ENCODE results near the gene RER1.

The RER1 gene

DNA sequence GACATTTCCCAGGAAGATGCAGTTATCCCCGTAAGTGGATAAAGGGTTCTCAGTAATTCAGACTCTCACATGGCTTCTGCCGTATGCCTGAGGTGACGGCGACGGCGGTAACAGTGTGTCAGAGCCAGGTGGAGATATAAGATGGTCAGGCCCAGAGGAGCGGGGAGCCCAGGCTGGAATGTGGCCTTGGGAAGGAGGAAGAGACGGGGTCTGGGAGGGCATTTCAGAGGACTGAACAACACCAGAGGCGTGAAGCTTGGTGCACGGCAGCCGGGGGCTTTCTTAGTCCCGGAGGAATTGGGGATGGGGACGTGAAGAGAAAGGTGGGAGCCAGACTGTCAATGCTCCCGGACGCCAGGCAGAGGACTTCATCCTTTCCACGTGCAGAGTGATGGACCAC, 1.0 kb downstream of the RER1 start:
- no peak for DNase-seq

DNA sequence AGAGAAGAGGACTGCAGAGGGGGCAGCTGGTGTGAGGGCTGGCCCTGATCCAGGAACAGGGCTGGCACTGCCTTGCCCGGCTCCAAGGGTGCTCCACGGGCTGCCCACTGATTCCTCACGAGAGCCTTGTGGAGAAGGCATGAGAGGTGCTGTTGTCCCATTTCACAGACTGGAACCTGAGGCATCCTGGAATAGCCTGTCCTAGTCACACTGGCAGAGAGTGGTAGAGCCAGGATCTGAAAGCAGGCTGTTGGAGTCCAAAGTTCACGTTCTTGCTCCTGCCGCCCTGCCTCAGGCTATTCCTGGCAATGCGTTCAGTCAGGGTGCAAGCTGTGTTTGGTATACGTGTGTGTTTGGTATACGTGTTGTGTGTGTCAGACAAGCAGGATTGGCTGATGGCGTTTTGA, 1.8 kb downstream of the RER1 start:
- DNase-seq: no peak

DNA sequence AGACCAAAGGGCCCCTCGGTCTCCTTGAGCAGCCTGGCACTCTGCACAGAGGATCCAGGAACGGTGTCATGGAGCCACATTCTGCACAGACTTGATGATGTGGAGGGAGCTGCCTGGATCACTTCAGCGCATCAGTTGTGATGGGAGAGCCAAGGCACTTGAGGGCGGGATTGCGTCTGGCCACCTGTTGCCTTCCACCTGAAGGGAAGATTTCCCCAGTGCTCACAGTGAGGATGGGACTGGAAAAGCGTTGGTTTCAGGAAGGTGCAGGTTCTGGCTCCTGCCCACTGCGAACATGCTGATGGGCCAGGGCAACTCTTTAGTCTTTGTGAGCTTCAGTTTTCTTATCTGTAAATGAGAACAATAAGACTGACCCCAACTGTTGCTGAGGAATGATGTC, 2.6 kb downstream of the RER1 start:
- no peak for DNase-seq

DNA sequence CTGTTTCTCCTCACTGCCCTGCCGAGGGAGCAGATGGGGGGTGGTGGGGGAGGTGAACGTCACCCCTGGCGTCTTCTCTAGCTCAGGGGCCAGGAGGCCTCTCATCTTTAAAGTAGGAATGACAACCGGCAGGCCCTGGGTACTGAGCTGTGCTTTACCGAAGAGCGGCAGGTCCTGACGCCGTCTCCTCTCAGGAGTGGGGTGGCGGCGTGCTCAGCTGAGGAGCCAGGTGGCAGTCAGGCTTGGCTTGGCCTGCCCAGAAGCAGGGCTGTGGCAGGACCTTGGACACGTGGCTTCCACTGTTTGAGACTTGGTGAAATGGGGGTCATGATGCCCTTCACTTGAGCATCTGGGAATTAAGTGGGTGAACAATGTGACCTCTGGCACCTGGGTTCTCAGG, 3.1 kb downstream of the RER1 start:
- DNase-seq: no peak

DNA sequence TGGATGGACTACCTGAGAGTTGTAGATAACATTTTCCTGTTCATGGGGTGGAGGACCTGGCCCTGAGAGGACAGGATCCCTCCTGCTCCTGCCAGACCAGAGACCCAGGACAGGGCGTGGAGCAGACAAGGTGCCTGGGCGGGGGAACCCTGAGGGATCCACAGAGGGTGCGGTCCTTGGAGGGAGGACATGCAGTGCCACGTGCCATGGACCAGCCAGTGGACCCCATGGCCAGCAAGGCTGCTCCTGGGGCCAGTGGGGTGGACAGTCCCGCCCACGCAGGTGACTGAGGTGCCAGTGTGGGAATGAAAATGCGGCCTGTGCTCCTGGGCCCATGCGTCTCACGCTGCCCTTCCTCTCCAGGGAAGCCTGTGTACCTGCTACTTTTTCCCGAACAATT, 3.6 kb downstream of the RER1 start:
- DNase-seq: no peak

DNA sequence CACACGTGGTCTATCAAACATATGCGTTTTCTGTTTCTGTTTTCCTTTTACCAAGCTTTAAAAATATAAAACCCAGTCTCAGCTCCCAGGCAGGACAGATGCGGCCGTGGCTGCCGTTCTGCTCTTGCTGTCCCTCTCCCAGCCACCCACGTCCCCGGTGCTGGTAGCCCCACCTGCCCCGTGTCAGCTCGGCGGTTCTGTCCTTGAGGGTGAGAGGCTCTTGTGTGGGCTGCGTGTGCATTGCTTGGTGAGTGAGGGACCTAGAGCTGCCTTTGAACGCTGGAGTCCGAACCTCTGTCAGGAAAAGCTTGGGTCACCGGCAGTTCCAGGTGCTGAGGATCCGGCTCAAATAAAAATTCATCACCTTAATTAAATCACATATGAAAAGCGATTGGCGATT, 4.4 kb downstream of the RER1 start:
- DNase-seq: no peak

DNA sequence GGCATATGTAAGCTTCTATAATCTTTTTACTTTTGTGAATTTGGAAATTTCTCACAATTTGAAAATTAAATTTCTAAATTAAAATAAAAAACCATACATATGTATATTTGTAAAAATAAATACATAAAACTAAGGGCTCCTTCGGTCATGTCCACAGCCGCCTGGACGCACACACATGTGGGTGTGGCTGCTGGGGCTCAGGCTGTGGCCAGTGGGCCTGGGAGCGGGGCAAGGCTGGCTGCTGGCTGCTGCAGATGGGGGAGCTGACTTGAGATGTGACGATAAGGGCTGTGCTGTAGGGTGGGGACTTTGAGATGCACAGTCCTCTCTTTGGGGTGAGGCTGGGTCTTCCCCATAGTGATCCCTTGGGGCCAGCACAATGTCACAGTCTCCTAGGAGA, 4.8 kb downstream of the RER1 start:
- no peak for DNase-seq

DNA sequence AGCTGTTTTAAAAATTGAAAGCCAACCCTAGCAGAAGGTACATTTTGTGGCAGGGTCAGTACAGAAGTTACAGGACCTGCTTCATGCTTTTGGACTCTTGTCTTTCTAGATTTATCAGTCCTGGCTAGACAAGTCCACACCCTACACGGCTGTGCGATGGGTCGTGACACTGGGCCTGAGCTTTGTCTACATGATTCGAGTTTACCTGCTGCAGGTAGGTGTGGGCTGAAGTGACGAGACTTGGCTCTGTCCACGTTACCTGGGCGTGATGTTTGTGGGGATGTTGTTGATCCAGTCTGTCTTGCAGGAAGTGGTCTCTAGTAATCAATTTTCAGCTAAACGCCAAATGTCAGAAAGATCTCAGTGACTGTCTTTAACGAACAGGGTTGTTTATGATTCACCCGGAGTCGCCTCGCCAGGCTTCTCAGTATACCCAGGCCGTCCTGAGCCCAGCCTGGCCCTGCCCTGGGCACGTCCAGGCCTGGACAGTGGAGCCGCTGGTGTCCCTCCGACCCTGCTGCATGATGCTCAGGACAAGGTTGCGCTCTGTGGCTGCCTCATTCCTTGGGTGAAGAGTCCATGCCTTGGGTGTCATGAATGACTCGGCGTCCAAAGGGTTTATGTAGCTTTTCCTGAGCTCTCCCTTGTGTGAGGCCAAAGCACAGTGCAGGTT, 5.5 kb downstream of the RER1 start:
- no peak for DNase-seq

DNA sequence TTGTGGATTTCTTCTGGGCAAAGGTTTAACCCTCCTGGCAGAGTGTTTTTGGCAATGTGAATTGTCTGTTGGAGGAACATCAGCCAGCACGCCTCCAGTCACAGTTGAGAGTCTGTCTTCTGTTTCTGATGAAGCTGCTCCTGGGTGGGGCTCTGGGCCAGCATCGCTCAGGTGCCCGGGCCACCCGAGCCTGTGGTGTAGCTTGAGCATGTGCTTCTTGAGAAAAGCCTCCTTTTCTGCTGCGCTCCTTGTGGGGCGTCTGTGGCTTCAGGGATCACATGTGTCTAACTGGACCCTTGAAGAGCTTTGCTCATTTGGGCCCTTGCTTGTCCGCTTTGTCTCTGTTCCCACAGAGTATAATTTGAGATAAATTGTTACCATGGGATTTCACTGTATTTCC, 7.2 kb downstream of the RER1 start:
- no peak for DNase-seq

DNA sequence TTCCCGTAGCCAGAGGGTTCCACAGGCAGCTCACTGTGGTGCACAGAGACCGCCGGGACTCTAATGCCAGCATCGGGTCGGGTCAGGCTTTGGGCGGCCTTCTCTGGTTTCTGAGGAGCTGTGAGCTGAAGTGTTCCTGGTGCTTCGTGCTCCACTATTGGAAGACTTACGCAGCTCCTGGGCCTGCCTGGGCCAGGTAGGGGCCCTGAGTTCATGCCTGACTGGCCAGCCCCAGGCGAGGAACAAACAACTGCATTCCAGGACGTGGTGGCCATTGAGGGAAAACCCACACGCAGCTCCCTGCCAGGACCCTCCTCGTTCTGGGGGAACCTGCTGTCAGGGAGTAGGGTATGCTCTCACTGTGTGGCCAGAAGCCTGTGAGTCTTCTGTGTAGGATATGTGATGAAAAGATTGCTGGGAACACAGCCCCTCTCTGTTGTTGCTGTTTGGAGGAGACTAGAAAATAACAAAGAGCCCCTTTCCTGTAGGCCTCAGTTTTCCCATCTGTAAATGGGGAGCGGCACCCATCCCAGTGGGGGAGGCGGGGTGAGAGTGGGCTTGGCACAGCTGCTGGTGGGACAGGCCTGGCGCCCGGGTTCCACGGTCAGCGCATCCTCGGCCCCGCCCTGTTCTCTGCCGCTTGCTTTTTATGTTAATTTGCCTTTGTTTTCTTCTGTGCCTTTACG, 8.4 kb downstream of the RER1 start:
- no peak for DNase-seq

DNA sequence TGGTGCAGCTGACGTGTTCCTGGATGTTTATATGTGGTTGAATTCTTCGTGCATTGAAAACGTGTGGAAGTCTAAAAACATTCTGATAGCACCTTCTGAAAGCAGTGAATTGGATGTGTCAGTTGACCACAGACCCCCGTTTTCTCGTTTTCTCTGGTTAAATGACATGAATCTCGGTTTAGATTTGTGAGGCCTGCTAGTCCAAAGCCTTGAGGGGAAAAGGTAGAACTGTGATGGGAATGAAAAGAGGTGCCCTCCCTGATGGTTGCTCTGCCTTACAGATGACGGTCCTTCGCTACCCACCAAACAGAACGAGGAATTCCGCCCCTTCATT, 8.9 kb downstream of the RER1 start:
- DNase-seq: no peak

DNA sequence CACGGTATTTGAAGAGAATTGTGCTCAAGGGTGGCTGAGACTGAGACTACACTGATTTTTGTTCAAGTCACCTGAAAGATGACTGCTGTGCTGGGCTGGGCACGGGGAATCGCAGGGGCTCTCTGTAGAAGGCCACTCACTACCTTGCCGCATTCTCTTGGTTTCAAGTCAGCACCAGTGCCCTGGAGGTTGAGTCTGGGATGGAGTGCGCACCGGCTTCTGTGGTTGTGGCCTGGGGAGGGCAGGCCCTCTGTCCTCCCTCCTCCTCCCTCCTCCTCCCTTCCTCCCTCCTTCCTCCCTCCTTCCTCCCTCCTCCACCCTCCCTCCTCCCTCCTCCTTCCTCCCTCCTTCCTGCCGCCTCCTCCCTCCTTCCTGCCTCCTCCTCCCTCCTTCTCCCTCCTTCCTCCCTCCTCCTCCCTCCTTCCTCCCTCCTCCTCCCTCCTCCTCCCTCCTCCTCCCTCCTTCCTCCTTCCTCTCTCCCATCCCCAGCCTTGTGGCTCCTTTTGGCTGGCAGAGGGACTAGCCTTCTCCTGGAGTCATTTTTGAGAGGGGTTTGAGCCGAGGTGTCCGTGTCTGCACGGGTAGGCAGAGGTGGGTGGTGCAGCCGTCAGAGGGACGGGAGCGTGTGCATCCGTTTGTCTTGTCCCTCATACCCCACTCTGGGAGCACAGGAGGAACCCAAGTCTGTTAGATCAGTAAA, 9.5 kb downstream of the RER1 start:
- no peak for DNase-seq

DNA sequence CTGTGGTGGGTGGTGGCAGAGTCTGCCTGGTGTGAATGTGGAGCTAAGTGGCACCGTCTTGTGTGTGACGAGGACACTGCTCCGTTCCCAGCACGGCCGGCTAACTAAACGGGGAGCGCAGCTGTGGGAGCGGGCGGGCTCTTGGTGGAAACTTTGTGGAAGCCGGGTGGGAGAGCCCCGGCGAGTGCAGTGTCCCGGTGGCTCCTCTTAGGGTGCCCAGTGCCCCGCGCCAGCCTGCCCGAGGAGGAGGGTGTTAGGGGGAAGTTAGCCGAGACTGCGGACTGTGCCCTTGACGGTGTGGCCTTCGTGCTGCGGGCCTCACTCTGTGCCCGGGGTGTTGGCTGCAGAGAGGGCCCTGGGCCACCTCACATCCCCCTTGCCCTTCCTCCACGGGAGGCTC, 10.8 kb downstream of the RER1 start:
- no peak for DNase-seq

DNA sequence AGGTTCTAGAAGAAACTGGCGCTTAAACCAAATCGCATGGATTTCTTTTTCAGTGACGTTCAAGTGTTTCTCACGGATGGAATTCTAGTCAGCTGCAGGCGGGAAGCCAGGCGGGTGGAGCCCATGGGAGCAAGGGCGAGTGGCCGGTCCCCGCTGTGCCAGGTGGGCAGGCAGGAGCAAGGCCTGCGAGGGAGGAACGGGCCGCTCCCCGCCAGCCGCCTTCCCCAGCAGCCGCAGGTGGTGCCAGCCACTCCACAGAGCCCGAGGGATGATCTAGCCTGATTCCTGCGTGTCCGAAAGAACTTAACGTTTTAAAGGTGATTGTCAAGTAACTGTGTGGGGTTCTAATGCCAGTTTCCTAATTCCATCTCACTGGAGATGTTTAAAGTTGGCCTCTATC, 11.6 kb downstream of the RER1 start:
- no peak for DNase-seq

DNA sequence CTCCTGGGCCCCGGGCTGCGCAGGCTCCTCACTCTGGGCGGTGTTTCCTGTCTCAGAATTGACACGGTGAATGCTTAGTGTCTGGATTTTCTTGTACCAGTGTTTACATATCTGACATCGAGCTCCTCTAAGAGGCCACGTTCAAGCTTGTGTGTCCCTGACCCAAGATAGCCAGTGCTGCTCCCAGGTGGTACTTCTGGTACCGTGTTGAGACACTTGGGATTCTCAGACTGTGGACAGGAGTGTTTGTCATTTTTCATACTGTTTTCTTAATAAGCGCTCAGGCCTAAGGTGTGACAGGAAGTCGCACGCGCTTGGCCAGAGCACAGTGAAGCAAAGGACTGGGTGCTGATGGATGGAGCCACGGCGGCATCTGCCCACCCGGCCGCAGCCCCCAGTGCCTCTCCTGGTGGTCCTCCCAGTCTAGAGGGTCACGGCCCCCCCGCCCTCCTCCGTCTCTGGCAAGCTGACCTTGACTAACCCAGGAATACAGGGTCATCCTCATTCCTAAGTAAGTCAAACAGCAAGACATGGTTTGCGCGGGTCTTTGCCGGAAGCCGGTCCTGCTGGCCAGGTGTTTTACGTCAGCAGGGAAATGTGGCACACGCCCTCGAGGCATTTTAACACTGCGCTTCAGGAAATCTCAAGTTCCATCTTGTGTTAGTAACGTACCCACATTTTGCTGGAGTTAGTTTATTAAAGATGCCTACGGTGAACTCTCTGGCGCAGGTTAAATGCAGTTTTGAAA, 12.7 kb downstream of the RER1 start:
- no peak for DNase-seq

DNA sequence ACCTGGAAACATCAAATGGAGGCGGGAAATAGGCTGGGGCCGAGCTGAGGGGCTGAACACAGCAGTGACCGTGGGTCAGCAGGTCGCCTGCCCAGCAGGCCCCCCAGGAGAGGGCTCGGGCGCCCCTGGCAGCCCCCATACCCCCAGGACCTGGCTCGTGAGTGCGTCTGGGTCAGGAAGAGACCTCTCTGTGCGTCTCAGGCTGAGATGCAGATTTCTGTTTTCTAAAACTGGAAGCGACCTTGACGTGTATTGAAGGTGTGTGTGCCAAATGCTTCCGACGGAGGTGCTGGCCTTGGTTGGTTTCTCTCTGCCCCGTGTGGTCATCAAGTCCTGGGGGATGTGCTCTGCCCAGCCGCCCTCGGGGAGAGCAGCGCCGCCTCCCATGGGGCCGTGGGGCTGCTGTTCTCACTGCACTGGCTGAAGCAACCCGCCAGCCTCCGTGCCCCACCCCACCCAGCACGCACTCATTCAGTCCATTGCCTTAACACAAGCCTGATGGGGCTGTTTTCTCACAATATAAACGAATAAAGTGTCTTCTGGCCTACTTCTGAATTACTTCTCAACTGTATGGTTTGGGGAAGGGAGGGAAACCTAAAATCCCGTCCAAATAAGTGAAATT, 13.4 kb downstream of the RER1 start:
- no peak for DNase-seq

DNA sequence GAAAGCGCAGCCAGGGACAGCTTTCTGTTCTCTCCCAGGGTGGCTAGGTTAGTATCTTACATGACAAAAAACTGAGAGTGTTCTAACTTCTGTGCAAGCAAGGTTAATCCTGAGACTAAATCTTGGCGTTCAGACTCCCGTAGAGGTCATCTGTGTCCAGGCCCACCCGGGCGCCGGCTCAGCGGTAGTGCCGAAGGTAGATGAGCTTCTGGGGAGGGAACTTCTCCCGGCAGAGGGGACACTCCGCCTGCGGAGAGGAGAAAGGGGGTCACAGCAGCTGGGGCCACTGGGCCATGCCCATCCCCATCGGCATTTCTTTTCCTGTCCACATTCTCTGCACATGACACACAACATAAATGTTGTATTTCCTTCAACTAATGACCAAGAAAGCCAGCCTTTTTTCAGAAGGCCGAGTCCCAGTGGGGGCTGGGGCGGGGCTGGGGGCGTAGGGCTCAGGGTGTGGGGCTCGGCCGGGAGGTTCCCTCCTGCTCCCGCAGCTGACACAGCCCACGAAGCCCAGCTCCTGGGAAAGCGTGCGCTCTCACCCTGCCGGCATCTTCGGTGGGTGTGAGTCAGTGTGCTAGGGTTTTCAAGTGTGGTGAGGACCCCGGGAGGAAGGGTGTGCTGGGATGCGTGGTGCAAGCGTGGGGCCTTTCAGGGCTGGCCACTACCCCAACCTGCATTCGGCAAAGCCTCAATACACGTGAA, 14.1 kb downstream of the RER1 start:
- no peak for DNase-seq

DNA sequence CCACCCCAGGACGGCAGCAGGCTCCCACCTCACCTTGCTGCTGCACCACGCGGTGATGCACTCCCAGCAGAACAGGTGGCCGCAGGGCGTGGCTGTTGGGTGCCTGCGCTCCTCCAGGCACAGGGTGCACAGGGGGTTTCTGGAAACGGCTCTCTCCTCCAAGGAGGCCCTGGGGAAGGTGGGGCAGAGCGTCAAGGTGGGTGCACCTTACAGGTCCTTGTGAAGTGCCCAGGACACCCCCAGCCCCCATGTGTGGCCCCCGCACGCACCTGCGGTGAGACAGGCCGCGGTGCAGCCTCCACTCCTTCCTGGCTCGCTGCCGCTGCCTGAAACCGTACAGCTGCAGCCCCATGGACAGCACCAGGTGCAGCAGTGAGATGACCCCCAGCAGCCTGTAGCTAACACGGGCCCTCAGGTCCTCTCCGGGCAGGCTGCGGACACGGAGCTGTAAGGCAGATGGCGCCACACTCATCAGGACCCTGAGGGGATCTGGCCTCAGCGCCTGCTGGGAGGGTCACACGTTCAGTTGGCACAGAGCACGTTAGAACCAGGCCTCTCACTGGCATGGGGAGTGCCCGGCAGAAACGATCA, 14.9 kb downstream of the RER1 start:
- no peak for DNase-seq

DNA sequence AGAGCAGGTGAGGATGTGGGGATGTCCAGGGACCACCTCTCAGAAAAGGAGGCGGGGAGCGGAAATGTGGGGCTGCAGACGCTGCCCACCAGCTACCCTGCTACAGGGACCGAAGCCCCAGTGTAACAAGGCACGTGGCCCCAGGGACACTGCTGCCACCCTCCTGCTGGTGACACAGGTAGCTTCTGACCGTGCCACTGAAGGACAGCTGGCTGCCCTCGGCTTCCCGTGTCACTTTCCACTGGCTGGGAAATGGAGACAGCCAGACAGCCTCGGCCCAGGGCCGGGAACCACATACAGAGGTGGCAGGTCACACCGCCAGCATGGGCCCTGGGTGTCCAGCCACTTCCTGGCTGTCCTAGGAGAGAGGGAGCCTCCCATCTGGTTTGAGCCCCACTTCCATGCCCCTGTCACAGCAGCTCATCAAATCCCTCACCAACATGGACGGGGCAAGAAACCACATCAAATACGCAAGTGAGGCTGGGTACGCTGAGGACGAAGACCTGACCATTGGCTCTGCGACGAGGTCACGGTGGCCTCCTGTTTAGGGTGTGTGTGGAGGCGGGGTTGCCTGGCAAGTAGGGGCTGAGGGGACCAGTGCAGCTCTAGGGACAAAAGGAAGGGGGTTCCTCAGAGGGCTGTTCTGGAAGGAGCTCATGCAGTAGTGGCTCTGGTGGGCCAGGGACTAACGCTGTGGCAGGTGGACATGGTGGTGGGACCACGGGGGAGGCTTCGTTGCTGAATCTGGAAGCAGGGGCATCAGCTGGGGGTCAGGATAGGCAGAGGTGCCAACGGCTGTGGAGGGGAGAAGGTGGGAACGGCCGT, 15.7 kb downstream of the RER1 start:
- DNase-seq: no peak

DNA sequence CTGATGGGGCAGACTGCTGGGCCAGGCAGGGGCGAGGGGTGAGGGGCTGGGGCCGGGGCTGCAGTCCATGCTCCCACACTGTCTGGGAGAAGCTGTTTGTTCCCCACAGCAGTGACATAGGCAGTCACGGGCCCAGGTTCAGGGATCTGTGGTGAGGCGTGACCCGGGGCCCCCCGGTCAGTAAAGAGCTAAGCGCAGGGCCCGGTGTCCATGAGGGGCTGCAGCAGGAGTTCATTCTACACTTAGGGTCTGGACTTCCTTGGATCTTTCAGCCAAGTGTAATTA, 16.3 kb downstream of the RER1 start:
- DNase-seq: no peak

DNA sequence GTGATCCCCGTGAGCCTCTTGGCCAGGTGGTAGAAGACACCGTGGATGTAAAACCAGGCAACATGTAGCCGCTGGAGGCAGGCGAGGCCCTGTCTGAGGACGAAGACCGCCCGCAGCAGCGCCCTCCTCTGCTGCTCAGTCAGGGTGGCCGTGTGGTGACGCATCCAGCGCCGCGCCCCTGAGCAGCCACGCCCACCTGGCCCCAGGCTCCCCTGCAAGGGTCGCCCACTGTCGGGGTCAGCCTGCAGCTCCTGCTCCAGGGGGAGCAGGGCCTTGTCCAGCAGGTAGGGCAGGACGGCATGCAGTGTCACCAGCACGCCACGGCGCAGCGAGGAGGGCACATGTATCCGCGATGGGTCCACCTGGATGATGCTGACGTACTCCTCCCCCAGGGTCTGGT, 16.8 kb downstream of the RER1 start:
- no peak for DNase-seq

DNA sequence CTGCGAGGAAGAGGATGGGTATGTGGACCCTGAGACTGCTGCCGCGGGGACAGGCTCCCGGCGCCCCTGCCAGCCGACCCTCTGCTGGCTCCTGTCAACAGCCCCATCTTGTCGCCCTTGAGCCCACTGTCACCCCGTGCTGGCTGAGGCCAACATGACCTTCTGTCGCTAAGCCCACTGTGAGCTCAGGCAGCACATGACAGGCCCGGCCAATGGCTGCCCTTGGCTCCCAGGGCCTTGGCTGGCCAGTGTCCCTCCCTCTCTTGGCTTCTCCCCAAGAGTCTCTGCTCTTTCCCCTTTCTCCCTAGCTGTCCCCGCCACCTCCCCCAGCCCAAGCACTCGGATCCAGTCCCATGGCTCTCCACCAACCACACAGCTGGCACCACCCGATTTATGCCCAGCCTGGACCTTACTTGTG, 17.2 kb downstream of the RER1 start:
- no peak for DNase-seq
